ENCODE measurements around the gene AMACR.

Gene AMACR

GRCh38 chr5:34005211-34005610 lies 2.6 kb downstream of the AMACR start:
- no peak for DNase-seq

- no peak for DNase-seq
These were observed 3.9 kb downstream of the AMACR start for GRCh38 chr5:34003941-34004340.

GRCh38 chr5:34002629-34003328 lies 5.1 kb downstream of the AMACR start:
- DNase-seq, result no peak

GRCh38 chr5:34001241-34001841 lies 6.5 kb downstream of the AMACR start:
- peak; percentile 54 for DNase-seq

GRCh38 chr5:33999978-34000377 lies 7.9 kb downstream of the AMACR start:
- no peak for DNase-seq

GRCh38 chr5:33997331-33997983 lies 10.4 kb downstream of the AMACR start:
- peak; percentile 81 for DNase-seq

- DNase-seq, result no peak
These were observed 12.0 kb downstream of the AMACR start for GRCh38 chr5:33995865-33996264.

GRCh38 chr5:33994845-33995244 lies 13.0 kb downstream of the AMACR start:
- no peak for DNase-seq

- DNase-seq, result no peak
These were observed 15.0 kb downstream of the AMACR start for GRCh38 chr5:33992864-33993263.

GRCh38 chr5:33985447-33985846 lies 22.4 kb downstream of the AMACR start:
- no peak for DNase-seq

GRCh38 chr5:33984671-33985124 lies 23.2 kb downstream of the AMACR start, which contains the start of gene SLC45A2:
TSS of gene SLC45A2 (minus strand) at chr5:33984693. CDS start at chr5:33984583, 110 bp downstream.
- no peak for DNase-seq

GRCh38 chr5:33984178-33984577 lies 23.7 kb downstream of the AMACR start:
- DNase-seq, result no peak

GRCh38 chr5:33981408-33982162 lies 26.3 kb downstream of the AMACR start:
- no peak for DNase-seq

GRCh38 chr5:33980030-33980429 lies 27.8 kb downstream of the AMACR start:
- DNase-seq, result no peak

- no peak for DNase-seq
These were observed 29.5 kb downstream of the AMACR start for GRCh38 chr5:33978306-33978705.

GRCh38 chr5:33976307-33976706 lies 31.5 kb downstream of the AMACR start:
- no peak for DNase-seq

- DNase-seq, result no peak
These were observed 32.0 kb downstream of the AMACR start for GRCh38 chr5:33975852-33976251.

- DNase-seq, result no peak
These were observed 34.6 kb downstream of the AMACR start for GRCh38 chr5:33973271-33973670.

- peak; percentile 66 for DNase-seq
These were observed 38.0 kb downstream of the AMACR start for GRCh38 chr5:33969572-33970452.

- peak; percentile 87 for DNase-seq
These were observed 39.4 kb downstream of the AMACR start for GRCh38 chr5:33968211-33969005.

- no peak for DNase-seq
These were observed 41.0 kb downstream of the AMACR start for GRCh38 chr5:33966805-33967204.

Data from NCI-H1694 treated with DMSO at 0.1 percent for 48 hours (cell line).